GM18870 (cell line): ENCODE data around the gene EHMT1.

Source experiments
- ATAC-seq: cut with Tn5 transposase; IDR thresholded peaks from one replicate; pipeline ENCODE4 v1.9.1; 2021; ENCODE audit warnings: moderate library complexity; ENCODE audit not compliant: unreplicated experiment

EHMT1 gene

DNA sequence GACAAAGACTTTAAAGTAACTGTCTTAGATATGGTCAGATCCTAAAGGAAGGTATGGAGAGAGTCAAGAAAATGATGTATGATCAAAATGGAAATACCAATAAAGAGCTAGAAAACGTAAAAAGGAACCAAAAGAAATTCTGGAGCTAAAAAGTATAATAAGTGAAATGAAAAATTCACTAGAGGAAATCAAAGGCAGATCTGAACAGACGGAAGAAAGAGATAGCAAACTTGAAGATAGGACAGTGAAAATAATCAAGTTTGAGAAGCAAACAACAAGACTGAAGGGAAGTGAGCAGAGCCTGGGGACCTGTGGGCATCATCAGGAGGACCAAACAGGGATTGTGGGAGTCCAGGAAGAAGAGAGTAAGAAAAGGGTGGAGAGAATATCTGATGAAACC, 115.4 kb downstream of the EHMT1 start:
- no peak for ATAC-seq

DNA sequence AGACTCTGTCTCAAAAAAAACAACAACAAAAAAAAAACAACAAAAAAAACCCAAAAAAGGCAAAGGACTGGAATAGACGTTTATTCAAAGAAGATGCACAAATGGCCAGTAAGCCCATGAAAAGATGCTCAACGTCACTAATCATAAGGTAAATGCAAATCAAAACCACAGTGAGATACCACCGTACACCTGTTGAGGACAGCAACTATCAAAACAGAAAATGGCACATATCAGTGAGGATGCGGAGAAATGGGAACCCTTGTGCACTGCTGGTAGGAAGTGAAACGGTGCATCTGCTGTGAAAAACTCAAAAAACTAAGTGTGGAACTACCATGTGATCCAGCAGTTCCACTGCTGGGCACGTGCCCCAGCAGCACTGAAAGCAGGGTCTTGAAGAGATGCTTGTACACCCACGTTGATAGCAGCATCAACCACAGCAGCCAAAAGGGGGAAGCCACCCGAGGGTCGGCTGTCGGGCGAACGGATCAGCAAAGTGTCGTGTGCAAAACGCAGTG, 119.4 kb downstream of the EHMT1 start:
- ATAC-seq, result peak; percentile 83

DNA sequence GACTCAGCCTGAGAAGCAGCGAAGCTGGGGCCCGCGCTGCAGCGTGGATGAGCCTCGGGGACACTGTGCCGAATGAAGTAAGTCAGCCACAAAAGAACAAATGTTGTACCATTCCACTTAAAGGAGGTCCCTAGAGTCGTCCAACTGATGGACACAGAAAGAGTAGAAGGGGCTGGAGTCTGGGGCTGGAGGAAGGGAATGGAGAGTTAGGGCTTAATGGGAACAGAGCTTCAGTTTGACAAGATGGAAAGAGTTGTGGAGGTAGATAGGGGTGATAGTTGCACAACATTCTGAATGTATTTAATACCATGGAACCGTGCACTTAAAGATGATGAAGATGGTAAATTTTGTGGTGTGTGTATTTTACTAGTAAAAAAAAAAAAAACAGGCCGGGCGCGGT, 119.9 kb downstream of the EHMT1 start:
- no peak for ATAC-seq

DNA sequence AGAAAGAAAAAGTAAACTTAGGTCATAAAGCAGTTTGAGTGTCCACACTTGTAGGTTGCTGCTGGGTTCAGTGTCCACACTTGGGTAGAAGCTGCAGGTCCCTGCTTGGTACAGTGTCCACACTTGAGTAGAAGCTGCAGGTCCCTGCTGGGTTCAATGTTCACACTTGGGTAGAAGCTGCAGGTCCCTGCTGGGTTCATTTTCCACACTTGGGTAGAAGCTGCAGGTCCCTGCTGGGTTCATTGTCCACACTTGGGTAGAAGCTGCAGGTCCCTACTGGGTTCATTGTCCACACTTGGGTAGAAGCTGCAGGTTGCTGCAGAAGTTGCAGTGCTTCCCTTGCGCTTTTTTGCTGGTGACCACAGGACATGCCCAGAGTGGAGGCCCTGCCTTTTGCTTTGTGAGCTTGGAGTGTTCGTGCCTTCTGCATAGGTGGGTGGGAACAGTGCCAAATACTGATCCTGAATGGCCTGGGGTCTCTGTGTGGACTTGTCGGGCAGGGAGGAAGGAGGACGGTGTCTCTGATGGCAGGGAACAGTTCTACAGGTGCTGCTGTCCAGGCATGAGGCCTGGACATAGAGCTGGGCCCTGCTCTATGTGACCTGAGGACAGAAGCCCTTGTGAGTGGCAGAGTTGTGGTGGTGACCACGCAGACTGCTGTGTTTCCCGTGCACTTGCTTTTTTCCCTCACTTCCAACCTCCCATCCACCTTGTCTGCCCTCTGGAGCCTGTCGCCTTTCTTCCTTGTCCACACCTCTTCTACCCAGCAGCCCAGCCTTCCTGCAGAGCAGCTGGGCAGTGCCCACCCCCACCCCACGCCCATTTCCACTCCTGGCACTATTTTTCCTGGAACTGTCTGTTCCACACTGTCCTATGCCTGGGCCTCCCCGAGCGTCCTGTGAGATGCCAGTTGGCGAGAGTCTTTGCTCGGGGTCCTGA, 120.8 kb downstream of the EHMT1 start:
- ATAC-seq, result no peak

DNA sequence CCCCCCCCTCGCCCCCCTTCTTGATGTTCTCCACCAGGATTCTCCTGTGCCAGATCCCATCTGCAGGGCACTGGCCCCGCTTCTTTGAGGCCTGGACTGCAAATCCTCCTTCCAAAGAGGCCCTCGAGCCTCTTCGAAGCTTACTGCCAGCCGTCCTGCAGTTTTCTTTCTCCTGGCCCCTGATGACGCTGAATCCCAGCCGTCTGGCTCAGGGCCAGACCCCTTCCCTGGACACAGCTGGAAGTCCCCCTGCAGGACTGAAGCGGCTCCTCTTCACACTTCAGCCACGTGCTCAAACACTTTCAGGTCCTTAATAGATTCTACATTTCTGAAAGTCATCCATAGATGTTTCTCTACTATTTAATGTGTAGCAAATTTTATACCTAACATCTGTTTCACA, 121.5 kb downstream of the EHMT1 start:
- ATAC-seq, result no peak

DNA sequence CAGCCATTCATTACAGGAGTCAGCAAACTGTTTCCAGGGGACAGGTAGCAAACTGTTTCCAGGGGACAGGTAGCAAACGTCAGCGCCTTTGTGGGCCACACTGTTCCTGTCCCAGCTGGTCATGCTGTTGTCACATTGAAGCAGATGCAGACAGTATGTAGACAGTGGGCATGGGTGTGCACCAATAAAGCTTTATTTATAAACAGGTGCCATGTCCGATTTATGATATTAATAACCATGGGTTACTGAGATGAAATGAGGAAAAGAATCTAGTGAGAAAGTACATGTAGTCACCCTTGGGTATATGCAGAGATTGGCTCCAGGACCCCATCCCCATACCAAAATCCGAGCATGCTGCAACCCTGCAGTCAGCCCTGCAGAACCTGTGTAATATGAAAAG, 122.5 kb downstream of the EHMT1 start:
- ATAC-seq, result no peak

DNA sequence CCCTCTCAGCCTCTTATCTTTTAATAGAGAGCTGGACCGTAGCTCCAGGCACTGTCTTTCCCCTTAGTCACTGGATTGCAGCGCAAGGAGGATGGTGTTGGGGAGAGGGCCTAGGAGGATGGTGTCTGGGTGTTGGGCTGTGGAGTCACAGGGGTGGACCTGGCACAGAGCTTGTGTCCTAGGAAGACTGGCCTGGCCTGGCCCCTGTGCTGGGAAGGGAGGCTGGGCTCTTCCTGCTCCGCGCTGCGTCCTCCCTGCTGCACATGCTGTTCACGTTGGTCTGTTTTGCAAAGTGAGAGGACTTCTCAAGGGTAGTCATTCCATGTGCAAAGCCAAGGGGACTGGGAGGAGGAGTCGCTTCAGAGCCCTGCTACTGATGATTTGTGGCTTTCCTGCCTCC, 123.9 kb downstream of the EHMT1 start:
- ATAC-seq, result no peak

DNA sequence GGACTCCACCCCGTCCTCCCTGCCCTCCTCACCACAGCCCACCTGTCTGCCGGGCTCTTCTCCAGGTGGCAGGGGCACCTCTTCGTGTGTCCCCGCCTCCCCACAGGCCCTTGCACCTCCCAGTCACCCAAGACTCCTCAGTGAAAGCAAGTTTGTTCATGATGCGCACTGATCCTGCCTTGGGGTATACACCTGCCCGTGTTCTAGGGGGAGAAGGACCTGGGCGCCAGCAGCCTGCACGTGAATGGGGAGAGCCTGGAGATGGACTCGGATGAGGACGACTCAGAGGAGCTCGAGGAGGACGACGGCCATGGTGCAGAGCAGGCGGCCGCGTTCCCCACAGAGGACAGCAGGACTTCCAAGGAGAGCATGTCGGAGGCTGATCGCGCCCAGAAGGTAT, 124.9 kb downstream of the EHMT1 start:
- no peak for ATAC-seq

DNA sequence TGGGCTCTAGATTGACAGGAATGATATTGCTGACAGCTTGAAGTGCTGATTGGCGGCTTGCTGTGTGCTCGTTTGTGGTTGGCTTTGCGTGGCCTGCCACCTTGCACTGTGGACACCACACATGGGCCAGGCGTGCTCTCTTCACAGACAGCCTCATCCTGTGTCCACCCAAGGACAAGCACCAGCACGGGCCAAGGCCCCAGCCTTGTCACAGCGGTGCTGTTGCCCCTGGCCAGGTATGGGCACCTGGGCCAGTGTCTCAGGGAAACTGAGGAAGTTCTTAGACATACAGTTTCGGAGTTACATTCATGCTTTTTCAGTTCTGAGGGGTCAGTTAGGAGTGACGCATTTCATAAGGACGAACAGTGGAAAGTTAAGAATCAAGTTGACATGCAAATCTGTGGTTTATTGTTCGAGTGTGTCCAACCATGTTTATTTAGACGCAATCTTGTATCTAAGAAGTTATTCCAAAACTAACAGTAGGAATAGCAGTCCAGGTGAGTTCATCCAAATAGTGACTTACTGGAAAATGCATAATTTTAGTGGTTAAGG, 125.9 kb downstream of the EHMT1 start:
- ATAC-seq, result no peak

DNA sequence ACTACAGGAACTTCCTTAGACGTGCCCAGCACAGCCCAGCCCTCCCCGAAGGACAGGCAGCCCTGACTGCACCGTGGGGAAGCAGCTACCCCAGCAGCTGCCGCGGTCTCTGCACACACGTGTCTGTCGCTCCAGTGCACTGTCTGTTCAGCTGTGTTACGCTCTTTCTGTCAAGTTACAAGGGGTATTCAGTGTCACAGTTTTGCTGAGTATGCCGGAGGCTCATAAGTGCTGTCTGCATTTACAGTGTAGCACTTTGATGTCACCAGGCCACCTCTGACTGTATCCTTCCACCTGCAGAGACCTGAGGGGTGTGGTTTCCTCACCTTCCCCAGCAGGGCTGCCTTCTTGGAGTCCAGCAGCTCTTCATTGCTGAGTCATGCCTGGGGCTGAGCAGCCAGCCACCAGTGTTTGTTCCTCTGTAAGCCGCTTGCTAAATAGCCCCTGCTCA, 126.8 kb downstream of the EHMT1 start:
- no peak for ATAC-seq

DNA sequence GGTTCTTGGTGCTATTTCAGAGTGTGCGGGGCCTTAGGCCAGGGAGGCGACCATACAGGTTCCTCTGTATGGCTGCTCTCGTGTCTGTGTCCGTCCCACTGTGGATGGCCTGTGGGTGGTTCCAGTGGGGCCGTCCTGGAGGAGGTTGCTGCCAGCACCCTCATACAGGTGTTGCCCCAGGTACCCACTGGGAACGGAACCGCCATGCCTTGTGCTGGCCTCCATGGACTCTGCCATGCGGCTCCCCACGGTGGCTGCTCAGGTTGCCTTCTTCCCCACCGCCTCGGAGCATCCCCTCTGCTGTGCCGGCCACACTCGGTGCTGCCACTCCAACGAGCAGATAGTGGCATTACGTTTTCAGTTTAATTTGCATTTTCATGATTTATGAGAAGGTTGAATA, 129.5 kb downstream of the EHMT1 start:
- ATAC-seq, result no peak

DNA sequence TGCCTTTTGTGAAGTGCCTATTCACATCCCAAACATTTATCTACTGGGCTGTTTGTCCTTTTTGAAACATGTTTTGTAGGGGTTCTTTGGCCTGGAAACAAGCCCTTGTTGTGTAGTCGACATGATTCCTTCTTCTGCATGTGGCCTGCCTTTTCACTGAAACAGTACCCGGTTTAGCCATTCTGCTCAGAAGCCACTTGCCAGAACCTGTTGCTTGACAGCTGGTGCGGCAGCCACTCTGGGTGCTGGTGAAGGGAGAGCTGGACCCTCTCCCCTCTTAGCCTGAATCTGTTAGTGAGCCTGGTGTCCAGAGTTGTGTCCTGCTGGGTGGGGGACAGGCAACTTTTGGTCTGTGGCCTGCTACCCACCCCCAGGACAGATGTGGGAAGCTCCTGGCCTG, 129.9 kb downstream of the EHMT1 start:
- no peak for ATAC-seq

DNA sequence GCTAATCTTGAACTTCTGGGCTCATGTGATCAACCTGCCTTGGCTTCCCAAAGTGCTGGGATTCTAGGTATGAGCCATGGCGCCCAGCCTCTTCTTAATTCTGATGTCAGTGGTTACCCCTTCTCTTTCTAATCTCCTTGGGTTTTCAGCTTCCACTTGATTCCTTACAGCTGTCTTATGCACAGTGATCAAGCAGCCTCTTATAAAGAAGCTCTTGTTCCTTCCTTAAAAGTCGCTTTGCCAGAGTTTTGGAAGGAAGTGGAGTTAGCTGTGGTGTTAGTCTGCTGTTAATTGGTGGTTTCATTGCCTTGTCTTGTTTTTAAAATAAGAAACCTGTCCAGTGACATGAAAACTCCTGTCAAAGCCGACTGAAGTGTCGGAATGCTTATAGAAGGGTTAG, 130.7 kb downstream of the EHMT1 start:
- no peak for ATAC-seq

DNA sequence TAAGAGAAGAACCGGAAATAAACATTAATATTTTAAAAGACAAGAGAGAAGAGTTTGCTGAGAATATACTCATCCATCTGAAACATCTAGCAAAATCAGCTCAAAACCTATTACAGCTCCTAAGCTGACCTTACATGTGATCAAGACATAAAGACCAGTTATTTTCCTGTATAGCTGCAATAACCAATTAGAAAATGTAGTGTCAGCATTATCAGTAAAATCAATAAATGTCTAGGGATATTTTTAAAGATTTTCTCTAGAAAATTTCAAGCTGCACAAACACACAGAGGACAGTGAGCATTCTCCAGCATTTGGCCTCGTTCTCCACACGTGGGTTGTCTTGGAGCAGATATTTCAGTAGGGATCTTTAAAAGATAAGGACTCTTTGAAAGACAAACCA, 131.2 kb downstream of the EHMT1 start:
- no peak for ATAC-seq

DNA sequence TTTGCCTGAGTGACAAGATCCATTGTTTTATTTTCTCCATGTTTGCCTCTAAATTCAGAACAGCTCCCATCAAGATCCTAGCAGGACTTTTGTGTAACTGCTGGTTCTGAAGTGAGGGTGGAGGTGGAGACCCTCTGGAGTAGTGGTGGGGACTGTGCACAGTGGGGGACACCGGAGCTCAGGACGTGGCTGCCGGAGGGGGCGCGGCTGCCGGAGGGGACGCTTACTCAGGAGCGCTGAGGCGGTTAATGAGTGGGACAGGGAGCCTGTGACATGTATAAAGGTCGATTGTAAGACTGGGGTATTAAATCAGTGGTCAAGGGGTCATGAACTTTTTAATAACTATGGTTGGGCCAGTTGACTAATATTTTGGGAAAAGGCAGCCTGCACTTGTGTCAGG, 131.8 kb downstream of the EHMT1 start:
- no peak for ATAC-seq

DNA sequence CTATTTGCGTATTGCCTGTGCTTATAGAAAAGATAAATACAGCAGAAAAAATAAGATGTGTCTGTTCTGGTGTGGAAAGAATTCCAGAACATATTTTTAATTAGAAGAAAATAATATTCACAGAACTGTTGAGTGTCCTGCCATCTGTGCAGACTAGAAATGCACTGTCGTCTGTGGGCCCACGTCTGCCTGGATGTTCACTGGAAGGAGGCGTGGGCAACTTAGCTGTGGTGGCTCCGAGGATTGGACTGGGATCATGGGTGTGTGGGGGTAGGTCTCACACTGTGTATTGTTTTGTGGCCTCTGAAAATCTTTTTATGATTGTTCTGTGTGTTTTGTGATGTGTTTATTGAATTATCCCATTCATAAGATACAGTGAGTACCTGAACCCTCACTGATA, 132.8 kb downstream of the EHMT1 start:
- no peak for ATAC-seq

DNA sequence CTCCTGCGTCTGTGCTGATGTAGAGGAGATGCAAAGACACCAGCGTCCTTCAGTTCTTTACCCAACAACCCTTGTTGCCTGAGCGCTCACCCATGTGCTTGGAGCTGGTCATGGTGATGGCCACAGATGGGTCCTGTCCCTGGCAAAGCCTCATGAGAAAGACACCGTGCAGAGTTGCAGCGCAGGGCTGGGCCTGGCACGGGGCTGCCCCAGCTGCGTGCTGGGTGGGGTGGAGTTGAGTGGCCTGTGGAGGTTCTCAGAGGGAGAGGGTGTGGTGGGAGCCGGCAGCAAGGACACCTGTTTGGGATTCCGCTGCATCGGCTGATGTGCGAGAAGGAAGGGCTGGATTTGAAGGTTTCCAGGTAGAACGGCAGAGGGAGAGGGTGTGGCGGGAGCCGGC, 133.6 kb downstream of the EHMT1 start:
- ATAC-seq, result no peak

DNA sequence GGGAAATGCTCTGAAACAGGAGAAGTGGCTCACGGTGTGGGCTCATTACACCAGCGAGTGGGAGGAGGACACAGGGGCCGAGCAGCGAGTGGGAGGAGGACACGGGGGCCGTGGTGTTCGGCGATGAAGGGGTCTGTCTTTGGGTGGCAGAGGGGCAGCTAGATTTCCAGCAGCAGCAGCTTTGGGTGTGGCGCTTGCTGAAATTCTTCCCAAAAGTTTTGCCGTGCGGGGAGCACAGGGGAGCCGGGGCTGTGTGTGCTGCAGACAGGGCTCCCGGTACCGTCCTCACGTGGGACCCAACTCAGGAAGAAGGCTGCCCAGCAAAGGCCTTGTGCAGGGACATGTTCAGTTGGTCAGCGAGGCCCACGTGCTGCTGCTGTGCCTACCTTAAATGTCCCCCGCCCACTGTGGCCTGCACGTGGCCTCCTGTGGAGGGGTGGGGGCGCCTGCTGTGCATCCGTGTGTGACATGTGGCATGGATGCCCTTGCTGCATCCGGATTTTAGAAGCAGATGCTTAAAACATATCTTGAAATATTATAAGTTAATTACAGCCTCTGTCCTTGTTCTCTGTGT, 134.5 kb downstream of the EHMT1 start:
- no peak for ATAC-seq

DNA sequence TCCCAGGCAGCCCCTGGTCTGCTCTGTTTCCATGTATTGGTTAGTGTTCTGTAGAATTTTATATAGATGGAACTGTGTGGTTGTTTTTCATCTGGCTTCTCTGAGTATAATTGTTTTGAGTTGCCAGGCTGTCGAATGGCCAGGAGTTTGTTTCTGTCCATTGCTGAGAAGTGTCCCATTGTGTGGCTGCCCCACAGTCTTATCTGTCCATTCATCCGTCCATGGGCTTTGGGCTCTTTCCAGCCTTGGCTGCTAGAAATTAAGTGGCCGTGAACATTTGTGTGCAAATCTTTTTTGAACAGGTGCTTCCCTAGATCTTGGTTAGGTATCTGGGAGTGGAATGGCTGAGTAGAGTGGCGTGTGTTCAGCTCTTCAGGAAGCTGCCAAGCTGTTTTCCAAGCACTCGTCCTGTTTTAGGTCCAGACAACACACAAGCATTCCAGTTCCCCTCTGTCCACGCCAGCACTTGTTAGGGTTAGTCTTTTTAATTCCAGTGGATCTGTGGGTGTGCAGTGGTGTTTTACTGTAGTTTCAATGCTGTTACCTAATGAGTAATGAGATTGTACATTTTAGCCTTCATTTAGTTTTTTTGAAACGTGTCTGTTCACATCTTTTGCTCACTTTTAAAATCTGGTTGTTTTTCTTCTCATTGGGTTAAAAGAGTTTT, 136.6 kb downstream of the EHMT1 start:
- ATAC-seq, result no peak

DNA sequence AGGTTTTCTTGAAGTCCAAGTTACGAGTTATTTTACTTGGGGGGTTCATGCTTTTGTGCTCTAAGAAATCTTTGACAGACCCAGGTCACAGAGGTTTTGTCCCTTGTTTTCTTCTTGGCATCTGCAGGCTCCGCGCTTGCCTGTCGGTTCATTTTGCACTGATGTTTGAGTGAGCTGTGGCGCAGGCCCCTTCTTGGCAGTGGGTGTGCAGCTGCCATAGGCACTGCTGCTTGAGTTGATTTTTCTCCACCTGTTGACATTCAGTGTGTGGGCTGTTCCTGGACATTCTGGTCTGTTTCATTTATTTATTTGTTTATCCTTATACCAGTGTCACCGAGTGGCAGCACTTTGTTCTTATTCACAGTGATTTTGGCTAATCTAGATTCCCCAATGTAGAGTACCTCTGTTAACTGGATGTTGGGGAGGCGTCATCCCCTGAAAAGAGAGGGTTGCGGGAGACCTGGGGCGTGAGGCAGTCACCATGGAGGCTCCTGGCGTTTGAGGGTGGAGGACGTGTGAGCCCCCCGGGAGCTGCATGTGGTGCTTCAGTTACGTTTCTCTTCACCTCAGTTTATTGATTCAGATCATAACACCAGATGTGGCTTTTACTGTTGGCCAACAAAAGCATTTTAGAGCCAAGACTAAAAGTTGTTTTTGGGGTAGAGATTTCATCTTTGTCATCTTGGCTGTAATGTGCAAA, 137.4 kb downstream of the EHMT1 start:
- no peak for ATAC-seq

DNA sequence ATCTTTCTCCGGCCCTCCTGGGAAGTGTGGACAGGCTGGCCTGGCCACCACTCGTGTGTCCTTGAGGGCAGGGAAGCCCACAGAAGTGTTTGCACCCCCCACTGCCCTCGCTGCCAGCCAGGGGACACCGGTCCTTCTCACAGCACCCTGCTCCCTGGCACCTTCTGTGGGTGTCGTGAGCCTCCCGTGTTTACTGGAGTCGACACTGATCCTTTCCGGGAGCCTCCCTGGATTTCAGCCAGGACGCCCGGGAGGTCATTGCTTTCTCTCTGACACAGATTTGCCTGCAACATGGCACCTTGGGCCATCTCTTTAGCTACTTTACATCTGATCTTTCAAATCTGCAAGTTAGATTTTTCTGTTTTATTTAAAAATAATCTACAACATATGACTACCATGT, 138.3 kb downstream of the EHMT1 start:
- ATAC-seq, result no peak
